Karpas-422 (cell line): ENCODE measurements around the gene ERBB3. TPM values are rescaled to one million over a fixed set of nuclear protein-coding genes. Genes with fewer than 3 reads are reported as not detected.
"Not testable (repeated sequence)": the region's sequence is repeated elsewhere in the genome, so short reads cannot be mapped to it uniquely, and the experiment has no call there.

ENCODE experiments used
- DNase-seq: peaks from one replicate; pipeline ENCODE4 v3.0.0-alpha.2; 2015
- H2AFZ ChIP-seq: fragments of 200-600 bp; sonication (generic); 2 replicates; pipeline ENCODE4 v1.6.1; 2014; ENCODE audit warnings: antibody characterized with exemption, low read length, mixed read lengths
- H3K27ac ChIP-seq: fragments of 200-600 bp; sonication (generic); 2 replicates; pipeline ENCODE4 v1.5.1; 2014; ENCODE audit warnings: mild to moderate bottlenecking, low read length, moderate library complexity
- H3K27me3 ChIP-seq: fragments of 200-600 bp; sonication (generic); 2 replicates; pipeline ENCODE4 v1.6.1; 2014; ENCODE audit warnings: low read length, mixed read lengths
- H3K36me3 ChIP-seq: fragments of 200-600 bp; sonication (generic); 2 replicates; pipeline ENCODE4 v1.6.1; 2014; ENCODE audit warnings: low read length, mixed read lengths; ENCODE audit not compliant: insufficient read depth
- H3K4me1 ChIP-seq: fragments of 200-600 bp; sonication (generic); 2 replicates; pipeline ENCODE4 v1.6.1; 2014; ENCODE audit warnings: mild to moderate bottlenecking, low read length, mixed read lengths
- H3K4me2 ChIP-seq: fragments of 200-600 bp; sonication (generic); 2 replicates; pipeline ENCODE4 v1.6.1; 2014; ENCODE audit warnings: low read length, low read depth, mild to moderate bottlenecking; ENCODE audit not compliant: poor library complexity, severe bottlenecking
- H3K4me3 ChIP-seq: fragments of 200-600 bp; sonication (generic); 2 replicates; pipeline ENCODE4 v1.5.1; 2014; ENCODE audit warnings: mild to moderate bottlenecking, antibody characterized with exemption, low read length, mixed read lengths
- H3K79me2 ChIP-seq: fragments of 200-600 bp; sonication (generic); 2 replicates; pipeline ENCODE4 v1.6.1; 2014; ENCODE audit warnings: mild to moderate bottlenecking, low read length, mixed read lengths
- H3K9ac ChIP-seq: fragments of 200-600 bp; sonication (generic); 2 replicates; pipeline ENCODE4 v1.6.0; 2014; ENCODE audit warnings: low read length
- H3K9me2 ChIP-seq: fragments of 200-600 bp; sonication (generic), shearing (Covaris generic); replicated peaks from 2 replicates; pipeline ENCODE4 v1.6.0; 2014; ENCODE audit warnings: mild to moderate bottlenecking, low read length, moderate library complexity; ENCODE audit not compliant: insufficient read depth
- H3K9me3 ChIP-seq: fragments of 300-700, 200-600 bp; sonication (generic); 2 replicates; pipeline ENCODE4 v1.6.1; 2014; ENCODE audit warnings: low read length, mixed read lengths
- H4K20me1 ChIP-seq: fragments of 200-600 bp; sonication (generic); 2 replicates; pipeline ENCODE4 v1.6.1; 2014; ENCODE audit warnings: mild to moderate bottlenecking, antibody characterized with exemption, low read length, low read depth; ENCODE audit not compliant: insufficient read depth
- total RNA-seq: library from RNA; depleted of rRNA; stranded (reverse); fragments of >200 nt; shearing (Covaris generic); gene quantifications from 2 replicates; pipeline ENCODE4 v1.2.3, GENCODE V29; 2014; ENCODE audit warnings: low replicate concordance

ERBB3 gene
- total RNA-seq, 1 experiment from 2014 or later: not detected

- DNase-seq: no peak
- Histone ChIP-seq H3K9me2 (no peaks in the 10 kb centered on the region), H3K27ac (no peak overlapping the region), H3K9me3 (no peaks in the 10 kb centered on the region), H2AFZ (no peak overlapping the region), H3K4me1 (no peaks in the 10 kb centered on the region), H3K27me3 (no peaks in the 10 kb centered on the region), H4K20me1 (no peaks in the 10 kb centered on the region), H3K9ac (no peak overlapping the region), H3K4me3 (no peak overlapping the region), H3K79me2 (no peaks in the 10 kb centered on the region), H3K36me3 (no peaks in the 10 kb centered on the region), H3K4me2 (no peak overlapping the region)
Observed at GRCh38 chr12:56071648-56072047, 8.3 kb upstream of the ERBB3 start.

GRCh38 chr12:56074396-56074795 is 5.6 kb upstream of the ERBB3 start:
- H3K4me3 ChIP-seq: no peak overlapping the region
- H3K36me3 ChIP-seq: no peaks in the 10 kb centered on the region
- H3K9me3 ChIP-seq: no peaks in the 10 kb centered on the region
- no peaks in the 10 kb centered on the region for H3K79me2 ChIP-seq
- H4K20me1 ChIP-seq: no peaks in the 10 kb centered on the region
- H3K4me2 ChIP-seq: no peak overlapping the region
- H3K4me1 ChIP-seq: peaks cover 4% of the 10 kb centered on the region
- H3K27ac ChIP-seq: no peak overlapping the region
- H3K27me3 ChIP-seq: no peaks in the 10 kb centered on the region
- H3K9ac ChIP-seq: no peak overlapping the region
- H3K9me2 ChIP-seq: no peaks in the 10 kb centered on the region
- no peak for DNase-seq
- no peak overlapping the region for H2AFZ ChIP-seq

GRCh38 chr12:56077966-56078365 is 2.0 kb upstream of the ERBB3 start:
- not testable (repeated sequence) for H3K9me2 ChIP-seq, H3K27ac ChIP-seq, H4K20me1 ChIP-seq, H3K79me2 ChIP-seq, H3K36me3 ChIP-seq, H3K27me3 ChIP-seq, H3K9ac ChIP-seq, H3K4me3 ChIP-seq, H3K9me3 ChIP-seq, H2AFZ ChIP-seq, H3K4me2 ChIP-seq, DNase-seq
- peaks cover 15% of the 10 kb centered on the region for H3K4me1 ChIP-seq

GRCh38 chr12:56078427-56078826 is 1.5 kb upstream of the ERBB3 start:
- Histone ChIP-seq H3K79me2 (no peaks in the 10 kb centered on the region), H3K4me1 (peaks cover 15% of the 10 kb centered on the region), H3K36me3 (no peaks in the 10 kb centered on the region), H3K9me3 (no peaks in the 10 kb centered on the region), H3K4me3 (no peak overlapping the region), H4K20me1 (no peaks in the 10 kb centered on the region), H3K4me2 (no peak overlapping the region), H3K9ac (no peak overlapping the region), H3K27ac (no peak overlapping the region), H3K27me3 (no peaks in the 10 kb centered on the region), H2AFZ (no peak overlapping the region), H3K9me2 (no peaks in the 10 kb centered on the region)
- DNase-seq: no peak

- Histone ChIP-seq H3K9me3 (no peaks in the 10 kb centered on the region), H3K9ac (peak overlapping the region; percentile 46; the same call in 1 of the 2 replicates)
Observed at GRCh38 chr12:56078931-56079722, 838 bp upstream of the ERBB3 start.

GRCh38 chr12:56080556-56081138 is 682 bp downstream of the ERBB3 start:
- Histone ChIP-seq H3K9me3 (no peaks in the 10 kb centered on the region), H4K20me1 (no peaks in the 10 kb centered on the region), H3K9ac (no peak overlapping the region), H3K4me3 (no peak overlapping the region; the same call in 1 of the 2 replicates), H3K27me3 (no peaks in the 10 kb centered on the region), H3K79me2 (no peaks in the 10 kb centered on the region), H3K9me2 (no peaks in the 10 kb centered on the region), H3K4me1 (peaks cover 15% of the 10 kb centered on the region), H3K4me2 (peak overlapping the region; percentile 77), H2AFZ (no peak overlapping the region), H3K36me3 (no peaks in the 10 kb centered on the region), H3K27ac (no peak overlapping the region)
- peak; percentile 42 for DNase-seq

More at GRCh38 chr12:56078931-56079722, 838 bp upstream of the ERBB3 start:
- no peaks in the 10 kb centered on the region for H4K20me1 ChIP-seq
- no peaks in the 10 kb centered on the region for H3K79me2 ChIP-seq
- no peaks in the 10 kb centered on the region for H3K27me3 ChIP-seq
- peak overlapping the region; percentile 68 for H3K4me3 ChIP-seq
- H3K4me2 ChIP-seq: peak overlapping the region; percentile 77
- DNase-seq: peak; percentile 53
- H3K27ac ChIP-seq: no peak overlapping the region
- H2AFZ ChIP-seq: peak overlapping the region; percentile 97; the same call in 1 of the 2 replicates
- H3K36me3 ChIP-seq: no peaks in the 10 kb centered on the region
- H3K4me1 ChIP-seq: peaks cover 15% of the 10 kb centered on the region
- no peaks in the 10 kb centered on the region for H3K9me2 ChIP-seq

- H2AFZ ChIP-seq: no peak overlapping the region
- peaks cover 15% of the 10 kb centered on the region for H3K4me1 ChIP-seq
- H3K9me3 ChIP-seq: no peaks in the 10 kb centered on the region
- no peaks in the 10 kb centered on the region for H3K9me2 ChIP-seq
- H3K27me3 ChIP-seq: no peaks in the 10 kb centered on the region
- no peak overlapping the region for H3K4me3 ChIP-seq
- DNase-seq: peak; percentile 33
- no peak overlapping the region for H3K9ac ChIP-seq
- no peaks in the 10 kb centered on the region for H4K20me1 ChIP-seq
- no peak overlapping the region for H3K4me2 ChIP-seq
- H3K79me2 ChIP-seq: no peaks in the 10 kb centered on the region
- no peak overlapping the region for H3K27ac ChIP-seq
- no peaks in the 10 kb centered on the region for H3K36me3 ChIP-seq
Observed at GRCh38 chr12:56081393-56082347, 1.7 kb downstream of the ERBB3 start.

- no peak for DNase-seq
- Histone ChIP-seq H3K9me2 (no peaks in the 10 kb centered on the region), H3K79me2 (no peaks in the 10 kb centered on the region), H2AFZ (no peak overlapping the region), H3K9ac (no peak overlapping the region), H3K4me2 (no peak overlapping the region), H3K9me3 (no peaks in the 10 kb centered on the region), H3K27me3 (no peaks in the 10 kb centered on the region), H4K20me1 (no peaks in the 10 kb centered on the region), H3K4me1 (peaks cover 15% of the 10 kb centered on the region), H3K4me3 (no peak overlapping the region), H3K27ac (no peak overlapping the region), H3K36me3 (no peaks in the 10 kb centered on the region)
Observed at GRCh38 chr12:56082382-56082781, 2.4 kb downstream of the ERBB3 start.
